ENCODE measurements around the gene SLC25A3. TPM values are rescaled to one million over a fixed set of nuclear protein-coding genes. Genes with fewer than 3 reads are reported as not detected.
"Not testable (repeated sequence)": the region's sequence is repeated elsewhere in the genome, so short reads cannot be mapped to it uniquely, and the experiment has no call there.

The SLC25A3 gene
- total RNA-seq, 1 donor from 2014 or later = 570 TPM

- no peak for DNase-seq (ENCODE audit: low spot score)
- Mint-ChIP-seq H3K4me1 (ENCODE audit: low read depth) (no peaks in the 10 kb centered on the region), H3K9me3 (no peaks in the 10 kb centered on the region), H3K27ac (no peak overlapping the region), H3K36me3 (ENCODE audit: low read depth) (no peaks in the 10 kb centered on the region), H3K27me3 (ENCODE audit: insufficient read depth) (peaks cover 8% of the 10 kb centered on the region), H3K4me3 (no peak overlapping the region)
- intact Hi-C loops (cut with micrococcal nuclease) = no loop called here
Measured at GRCh38 chr12:98578821-98579220, 14.7 kb upstream of the SLC25A3 start.

DNA sequence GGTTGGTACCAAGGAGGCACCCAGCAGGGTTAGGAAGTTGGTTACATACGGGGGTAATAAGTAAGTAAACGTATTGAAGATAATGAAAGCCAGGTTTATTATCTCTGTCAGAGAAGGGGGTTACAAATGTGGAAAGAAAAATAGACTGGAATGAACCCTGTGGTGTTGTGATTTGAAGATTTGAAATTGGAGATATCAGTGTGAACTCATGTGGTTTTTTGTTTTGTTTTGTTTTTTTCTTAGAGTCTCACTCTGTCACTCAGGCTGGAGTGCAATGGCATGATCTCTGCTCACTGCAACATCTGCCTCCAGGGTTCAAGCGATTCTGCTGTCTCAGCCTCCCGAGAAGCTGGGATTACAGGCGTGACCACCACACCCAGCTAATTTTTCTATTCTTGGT is 14.1 kb upstream of the SLC25A3 start:
- Mint-ChIP-seq H3K4me1 (ENCODE audit: low read depth) (no peaks in the 10 kb centered on the region), H3K27me3 (ENCODE audit: insufficient read depth) (peaks cover 10% of the 10 kb centered on the region), H3K9me3 (no peaks in the 10 kb centered on the region), H3K36me3 (ENCODE audit: low read depth) (no peaks in the 10 kb centered on the region), H3K27ac (no peak overlapping the region), H3K4me3 (no peak overlapping the region)
- intact Hi-C loops (cut with micrococcal nuclease) = no loop called here
- DNase-seq (ENCODE audit: low spot score) = no peak

GRCh38 chr12:98579835-98580234 is 13.7 kb upstream of the SLC25A3 start:
- H3K4me3 Mint-ChIP-seq = no peak overlapping the region
- peaks cover 10% of the 10 kb centered on the region for H3K27me3 Mint-ChIP-seq (ENCODE audit: insufficient read depth)
- DNase-seq (ENCODE audit: low spot score) = no peak
- no peak overlapping the region for H3K27ac Mint-ChIP-seq
- H3K9me3 Mint-ChIP-seq = no peaks in the 10 kb centered on the region
- H3K4me1 Mint-ChIP-seq (ENCODE audit: low read depth) = no peaks in the 10 kb centered on the region
- intact Hi-C loops (cut with micrococcal nuclease) = no loop called here
- H3K36me3 Mint-ChIP-seq (ENCODE audit: low read depth) = no peaks in the 10 kb centered on the region

GRCh38 chr12:98580695-98581094 is 12.8 kb upstream of the SLC25A3 start:
- no peaks in the 10 kb centered on the region for H3K9me3 Mint-ChIP-seq
- no peaks in the 10 kb centered on the region for H3K4me1 Mint-ChIP-seq (ENCODE audit: low read depth)
- DNase-seq (ENCODE audit: low spot score) = no peak
- peaks cover 10% of the 10 kb centered on the region for H3K27me3 Mint-ChIP-seq (ENCODE audit: insufficient read depth)
- H3K27ac Mint-ChIP-seq = no peak overlapping the region
- H3K36me3 Mint-ChIP-seq (ENCODE audit: low read depth) = no peaks in the 10 kb centered on the region
- H3K4me3 Mint-ChIP-seq = no peak overlapping the region
- intact Hi-C loops (cut with micrococcal nuclease) = no loop called here

DNA sequence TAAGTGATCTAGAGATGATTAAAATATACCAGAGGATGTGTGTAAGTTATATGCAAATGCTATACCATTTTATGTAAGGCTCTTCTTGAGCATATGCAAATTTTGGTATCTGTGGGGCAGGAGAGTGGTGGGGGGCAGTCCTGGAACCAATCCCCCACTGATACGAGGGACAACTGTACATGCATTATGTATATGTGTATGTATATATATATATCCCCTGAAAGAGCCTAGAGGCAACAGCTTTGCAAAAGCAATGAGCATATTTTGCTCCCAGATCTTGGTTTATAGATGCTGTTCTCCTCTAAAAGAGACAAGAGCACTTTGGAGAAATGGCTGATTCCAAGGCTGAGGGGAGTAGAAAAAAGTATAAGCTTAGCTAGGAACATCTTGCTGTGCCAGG is 12.4 kb upstream of the SLC25A3 start:
- H3K4me3 Mint-ChIP-seq = no peak overlapping the region
- H3K9me3 Mint-ChIP-seq = no peaks in the 10 kb centered on the region
- H3K36me3 Mint-ChIP-seq (ENCODE audit: low read depth) = no peaks in the 10 kb centered on the region
- DNase-seq (ENCODE audit: low spot score) = no peak
- no peak overlapping the region for H3K27ac Mint-ChIP-seq
- peaks cover 10% of the 10 kb centered on the region for H3K27me3 Mint-ChIP-seq (ENCODE audit: insufficient read depth)
- intact Hi-C loops (cut with micrococcal nuclease) = no loop called here
- H3K4me1 Mint-ChIP-seq (ENCODE audit: low read depth) = no peaks in the 10 kb centered on the region

- Mint-ChIP-seq H3K27ac (no peak overlapping the region), H3K36me3 (ENCODE audit: low read depth) (no peaks in the 10 kb centered on the region), H3K4me1 (ENCODE audit: low read depth) (no peaks in the 10 kb centered on the region), H3K27me3 (ENCODE audit: insufficient read depth) (peaks cover 10% of the 10 kb centered on the region), H3K9me3 (no peaks in the 10 kb centered on the region), H3K4me3 (no peak overlapping the region)
- no peak for DNase-seq (ENCODE audit: low spot score)
- intact Hi-C loops (cut with micrococcal nuclease) = no loop called here
Measured at GRCh38 chr12:98582093-98582492, 11.4 kb upstream of the SLC25A3 start.

GRCh38 chr12:98587084-98587483 is 6.4 kb upstream of the SLC25A3 start:
- no peak overlapping the region for H3K4me3 Mint-ChIP-seq
- H3K27ac Mint-ChIP-seq = no peak overlapping the region
- no peaks in the 10 kb centered on the region for H3K36me3 Mint-ChIP-seq (ENCODE audit: low read depth)
- intact Hi-C loops (cut with micrococcal nuclease) = no loop called here
- H3K9me3 Mint-ChIP-seq = no peaks in the 10 kb centered on the region
- peaks cover 2% of the 10 kb centered on the region for H3K27me3 Mint-ChIP-seq (ENCODE audit: insufficient read depth)
- no peak for DNase-seq (ENCODE audit: low spot score)
- no peaks in the 10 kb centered on the region for H3K4me1 Mint-ChIP-seq (ENCODE audit: low read depth)

DNA sequence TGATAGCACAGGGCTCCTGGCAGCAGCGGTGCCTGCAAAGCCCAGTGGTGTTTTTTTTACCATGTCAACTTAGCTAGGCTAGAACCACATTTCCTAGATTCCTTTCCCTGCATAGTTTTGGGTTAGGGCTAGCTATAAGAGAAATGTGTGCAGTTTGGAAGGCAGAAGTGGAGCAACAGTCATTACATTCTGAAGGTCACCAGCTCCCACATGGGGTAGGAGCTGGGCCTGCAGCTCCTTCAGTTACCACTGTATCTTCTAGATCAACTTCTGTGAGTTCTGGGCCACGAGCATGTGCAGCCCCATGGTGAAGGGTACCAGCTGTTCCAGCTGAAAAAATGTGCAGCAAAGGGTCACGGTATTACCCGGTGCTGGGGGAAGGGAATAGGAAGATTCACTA is 2.3 kb upstream of the SLC25A3 start:
- Mint-ChIP-seq H3K27me3 (ENCODE audit: insufficient read depth) (no peaks in the 10 kb centered on the region), H3K27ac (peak overlapping the region; percentile 84), H3K9me3 (no peaks in the 10 kb centered on the region), H3K36me3 (ENCODE audit: low read depth) (peaks cover 21% of the 10 kb centered on the region), H3K4me1 (ENCODE audit: low read depth) (peaks cover 23% of the 10 kb centered on the region), H3K4me3 (peak overlapping the region; percentile 25)
- DNase-seq (ENCODE audit: low spot score) = no peak
- intact Hi-C loops (cut with micrococcal nuclease) = loop anchor here (5.0 kb wide), 3 partner anchors 44 to 1684 kb away; partner anchors contain the start of genes BLTP3B and NEDD1

GRCh38 chr12:98592825-98593322 is 612 bp upstream of the SLC25A3 start:
- Mint-ChIP-seq H3K4me3 (peak overlapping the region; percentile 96), H3K36me3 (ENCODE audit: low read depth) (peaks cover 25% of the 10 kb centered on the region), H3K27ac (peak overlapping the region; percentile 99), H3K27me3 (ENCODE audit: insufficient read depth) (no peaks in the 10 kb centered on the region), H3K9me3 (no peaks in the 10 kb centered on the region), H3K4me1 (ENCODE audit: low read depth) (peaks cover 29% of the 10 kb centered on the region)
- DNase-seq (ENCODE audit: low spot score) = no peak
- intact Hi-C loops (cut with micrococcal nuclease) = loop anchor here (1.0 to 5.0 kb wide), 8 partner anchors 26 to 1686 kb away; partner anchors contain the start of genes ACTR6, BLTP3B, IKBIP and NEDD1

- H3K36me3 Mint-ChIP-seq (ENCODE audit: low read depth) = peaks cover 33% of the 10 kb centered on the region
- H3K4me3 Mint-ChIP-seq = peak overlapping the region; percentile 96
- intact Hi-C loops (cut with micrococcal nuclease) = loop anchor here (5.0 kb wide), 3 partner anchors 47 to 1687 kb away; partner anchors contain the start of genes BLTP3B and NEDD1
- no peaks in the 10 kb centered on the region for H3K9me3 Mint-ChIP-seq
- DNase-seq (ENCODE audit: low spot score) = no peak
- peak overlapping the region; percentile 99 for H3K27ac Mint-ChIP-seq
- no peaks in the 10 kb centered on the region for H3K27me3 Mint-ChIP-seq (ENCODE audit: insufficient read depth)
- peaks cover 29% of the 10 kb centered on the region for H3K4me1 Mint-ChIP-seq (ENCODE audit: low read depth)
Measured at GRCh38 chr12:98594050-98594835, 757 bp downstream of the SLC25A3 start.

- Mint-ChIP-seq H3K27me3 (ENCODE audit: insufficient read depth) (no peaks in the 10 kb centered on the region), H3K9me3 (no peaks in the 10 kb centered on the region), H3K4me3 (peak overlapping the region; percentile 96), H3K4me1 (ENCODE audit: low read depth) (peaks cover 29% of the 10 kb centered on the region), H3K27ac (peak overlapping the region; percentile 99), H3K36me3 (ENCODE audit: low read depth) (peaks cover 35% of the 10 kb centered on the region)
- intact Hi-C loops (cut with micrococcal nuclease) = loop anchor here (1.0 kb wide), 1 partner anchor 146 kb away; no protein-coding TSS in a partner anchor
- DNase-seq (ENCODE audit: low spot score) = no peak
Measured at GRCh38 chr12:98595243-98595988, 1.9 kb downstream of the SLC25A3 start.

DNA sequence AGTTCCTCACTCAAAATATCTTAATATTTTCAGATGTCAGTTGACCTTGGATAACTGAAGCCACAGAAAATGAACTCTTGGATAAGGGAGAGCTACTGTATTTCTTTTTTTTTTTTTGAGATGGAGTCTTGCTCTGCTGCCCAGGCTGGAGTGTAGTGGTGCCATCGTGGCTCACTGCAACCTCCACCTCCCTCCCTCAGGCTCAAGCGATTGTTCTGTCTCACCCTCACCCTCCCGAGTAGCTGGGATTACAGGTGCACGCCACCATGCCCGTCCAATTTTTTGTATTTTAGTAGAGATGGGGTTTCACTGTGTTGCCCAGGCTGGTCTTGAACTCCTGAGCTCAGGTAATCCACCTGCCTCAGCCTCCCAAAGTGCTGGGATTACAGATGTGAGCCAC is 3.8 kb downstream of the SLC25A3 start:
- DNase-seq (ENCODE audit: low spot score); intact Hi-C loops (cut with micrococcal nuclease); H3K4me3 Mint-ChIP-seq; H3K27ac Mint-ChIP-seq; H3K27me3 Mint-ChIP-seq (ENCODE audit: insufficient read depth); H3K9me3 Mint-ChIP-seq: not testable (repeated sequence)
- H3K36me3 Mint-ChIP-seq (ENCODE audit: low read depth) = peaks cover 42% of the 10 kb centered on the region
- peaks cover 29% of the 10 kb centered on the region for H3K4me1 Mint-ChIP-seq (ENCODE audit: low read depth)

DNA sequence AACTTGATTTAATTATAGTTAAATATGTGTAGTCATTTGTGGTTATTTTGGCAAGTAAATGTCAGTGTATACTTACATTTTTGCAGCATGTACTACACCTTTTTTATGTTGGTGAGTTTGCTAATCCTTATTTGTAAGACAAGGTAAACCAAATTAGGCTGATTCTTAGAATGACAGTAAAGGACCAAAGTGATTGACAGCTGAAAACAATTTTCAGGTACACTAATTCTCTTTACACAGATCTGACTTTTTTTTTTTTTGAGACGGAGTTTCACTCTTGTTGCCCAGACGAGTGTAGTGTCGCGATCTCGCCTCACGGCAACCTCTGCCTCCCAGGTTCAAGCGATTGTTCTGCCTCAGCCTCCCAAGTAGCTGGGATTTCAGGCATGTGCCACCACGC is 8.4 kb downstream of the SLC25A3 start:
- no peak overlapping the region for H3K27ac Mint-ChIP-seq
- H3K27me3 Mint-ChIP-seq (ENCODE audit: insufficient read depth) = no peaks in the 10 kb centered on the region
- DNase-seq (ENCODE audit: low spot score) = no peak
- H3K4me3 Mint-ChIP-seq = no peak overlapping the region
- H3K9me3 Mint-ChIP-seq = no peaks in the 10 kb centered on the region
- intact Hi-C loops (cut with micrococcal nuclease) = no loop called here
- H3K36me3 Mint-ChIP-seq (ENCODE audit: low read depth) = peaks cover 33% of the 10 kb centered on the region
- peaks cover 1% of the 10 kb centered on the region for H3K4me1 Mint-ChIP-seq (ENCODE audit: low read depth)

Data from activated T-helper 1 cell treated with anti-CD3 and anti-CD28 coated beads, Interleukin-12 subunit alpha, Interleukin-12 subunit beta, Interleukin-2, Interleukin-4 antibody, amounts not matched to agents 30 ng/mL and 10 ng/mL and 1 ng/mL, durations not matched to agents 14 hours and 24 hours and 36 hours (primary cell).